Brain pericyte (primary cell): ENCODE measurements around the gene TBPL2.
"Not testable (repeated sequence)": the region's sequence is repeated elsewhere in the genome, so short reads cannot be mapped to it uniquely, and the experiment has no call there.

Source experiments
- DNase-seq: peaks from one replicate; pipeline ENCODE4 v3.0.0-alpha.2; 2012; ENCODE audit warnings: low read depth, low spot score

The TBPL2 gene

DNA sequence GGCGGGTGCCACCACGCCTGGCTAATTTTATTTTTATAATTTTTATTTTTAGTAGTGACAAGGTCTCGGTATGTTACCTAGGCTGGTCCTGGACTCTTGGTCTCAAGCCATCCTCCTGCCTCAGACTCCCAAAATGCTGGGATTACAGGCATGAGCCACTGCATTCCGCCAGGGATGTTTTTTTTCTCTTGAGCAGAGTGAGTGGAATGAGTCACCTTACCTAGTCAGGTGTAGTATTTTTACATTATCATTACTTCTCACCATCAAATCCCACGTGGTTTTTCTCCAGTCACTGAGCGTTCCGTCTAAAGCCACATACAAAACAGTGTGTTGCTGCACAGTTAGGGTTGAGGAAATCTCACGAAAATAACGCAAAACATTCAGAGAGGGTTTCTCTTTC, 870 bp upstream of the TBPL2 start:
- DNase-seq = no peak

DNA sequence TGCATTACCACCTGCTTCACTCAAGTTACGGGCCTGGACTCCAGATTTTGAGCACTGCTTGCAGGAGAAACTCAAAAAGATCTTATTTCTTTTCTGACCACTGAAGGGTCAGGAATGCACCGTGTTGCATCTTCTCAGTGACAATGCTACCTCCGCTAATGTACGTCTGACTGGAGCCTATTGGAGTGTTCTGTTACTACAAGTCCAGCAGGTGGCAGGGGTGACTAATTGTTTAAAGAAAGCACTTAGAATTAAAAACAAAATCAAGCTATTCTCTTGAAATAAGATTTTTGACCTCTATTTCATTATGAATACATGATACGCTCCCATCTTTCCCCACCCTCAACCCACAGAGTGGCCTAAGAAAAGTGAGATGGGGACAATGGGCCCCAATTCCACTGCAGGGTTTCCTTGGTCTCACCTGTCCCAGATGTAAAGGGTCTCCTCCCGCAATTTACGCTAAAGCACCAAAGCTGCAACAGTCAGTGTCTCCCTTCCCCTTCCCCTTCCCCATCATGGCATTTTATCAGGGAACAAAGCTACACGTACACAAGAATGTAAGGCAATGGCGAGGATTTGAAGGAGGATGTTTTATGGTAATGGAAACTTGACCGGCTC, 2.2 kb downstream of the TBPL2 start:
- no peak for DNase-seq

GRCh38 chr14:55436931-55437330, 3.5 kb downstream of the TBPL2 start:
- DNase-seq = no peak

DNA sequence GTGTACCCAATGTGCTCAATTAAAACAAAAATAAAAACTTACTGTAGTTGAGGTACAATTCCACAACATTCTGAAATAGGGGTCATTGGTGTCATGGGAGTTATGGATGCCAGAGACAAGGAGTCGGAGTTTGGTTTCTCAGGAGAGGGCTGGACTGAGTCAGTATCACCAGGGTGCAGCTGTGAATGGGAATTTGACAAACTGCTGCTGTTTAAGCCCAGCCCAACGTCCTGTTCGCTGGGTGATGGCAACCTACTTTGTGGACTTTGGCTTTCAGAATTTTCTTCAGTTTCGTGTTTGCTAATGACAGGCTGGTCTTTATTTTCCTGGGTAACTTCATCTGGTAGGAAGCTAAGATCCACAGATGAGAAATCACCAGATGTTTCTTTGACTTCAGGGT, 3.9 kb downstream of the TBPL2 start:
- no peak for DNase-seq

DNA sequence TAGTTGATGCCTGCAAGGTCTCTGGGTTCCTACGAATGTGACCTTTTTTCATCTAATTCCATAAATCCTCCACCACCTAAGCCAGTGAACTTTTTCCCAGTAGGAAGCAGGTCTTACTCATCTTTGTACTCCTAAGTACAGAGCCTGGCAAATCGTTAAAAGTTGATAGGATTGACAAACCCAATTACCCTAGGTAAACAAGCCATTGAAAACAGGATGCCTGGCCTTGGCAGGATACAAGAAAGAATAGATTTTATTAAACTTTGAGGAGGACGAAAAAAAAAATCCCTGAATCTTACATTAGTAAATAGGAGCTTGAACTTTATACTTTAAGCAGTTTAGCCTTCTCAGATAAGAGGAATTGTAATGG, 5.6 kb downstream of the TBPL2 start:
- DNase-seq = no peak

DNA sequence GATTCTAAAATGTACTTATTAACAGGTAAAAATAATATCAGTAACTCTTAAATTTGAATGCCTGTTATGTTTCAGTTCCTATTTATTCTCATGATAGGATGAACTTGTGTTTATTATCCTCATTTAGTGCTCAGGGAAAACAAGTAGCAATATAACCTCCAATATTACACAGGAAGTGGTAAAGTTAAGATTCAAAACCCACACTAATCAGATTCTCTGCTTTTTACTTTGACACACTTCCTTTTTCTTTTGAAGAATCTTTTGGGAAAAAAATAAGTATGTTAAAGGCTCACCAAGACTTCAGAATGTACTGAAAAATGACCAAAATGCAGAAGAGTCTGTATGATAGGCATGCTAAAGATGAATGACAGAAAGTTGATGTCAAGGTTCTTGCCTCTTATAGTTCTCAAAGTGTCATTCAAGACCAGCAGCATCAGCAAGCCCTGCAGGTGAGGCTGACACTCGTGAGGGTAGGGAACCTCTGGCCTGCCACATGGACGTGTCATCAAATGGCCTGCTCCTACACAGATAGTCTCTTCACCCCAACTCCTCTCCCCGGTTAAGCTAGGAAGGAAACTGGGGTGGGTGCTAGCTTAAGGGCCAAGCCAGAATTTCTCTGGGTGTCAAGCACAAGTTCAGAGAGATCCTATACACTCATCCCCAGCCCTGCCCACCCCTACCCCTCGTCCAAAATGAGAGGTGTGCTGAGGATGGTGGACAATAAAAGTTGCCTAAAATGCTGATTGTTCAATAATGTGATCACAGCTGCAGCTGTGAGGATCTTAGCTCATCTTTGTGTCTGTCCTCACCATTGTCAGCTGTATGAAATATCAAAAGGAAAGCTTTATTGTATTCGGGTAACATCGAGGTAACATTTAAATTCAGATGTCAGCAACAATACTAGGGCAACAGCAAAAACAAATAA, 6.3 kb downstream of the TBPL2 start:
- DNase-seq = no peak

DNA sequence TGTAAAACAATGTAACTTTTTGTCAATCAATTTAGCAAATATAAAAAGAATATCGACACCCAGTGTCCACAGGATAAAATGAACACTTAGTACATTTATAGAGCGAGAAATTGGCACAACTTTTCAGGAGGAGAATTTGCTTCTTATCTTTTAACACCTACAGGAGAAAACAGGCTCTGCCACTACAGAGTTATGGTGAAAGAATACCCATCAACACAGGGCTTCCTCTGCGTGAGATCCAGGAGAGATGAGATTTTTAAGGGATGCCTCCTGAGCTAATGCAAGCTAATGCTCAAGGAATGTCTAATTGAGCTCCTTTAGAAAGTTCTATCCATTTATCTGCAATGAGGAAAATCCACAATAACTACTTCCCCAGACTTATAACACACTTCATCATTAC, 7.8 kb downstream of the TBPL2 start:
- no peak for DNase-seq

DNA sequence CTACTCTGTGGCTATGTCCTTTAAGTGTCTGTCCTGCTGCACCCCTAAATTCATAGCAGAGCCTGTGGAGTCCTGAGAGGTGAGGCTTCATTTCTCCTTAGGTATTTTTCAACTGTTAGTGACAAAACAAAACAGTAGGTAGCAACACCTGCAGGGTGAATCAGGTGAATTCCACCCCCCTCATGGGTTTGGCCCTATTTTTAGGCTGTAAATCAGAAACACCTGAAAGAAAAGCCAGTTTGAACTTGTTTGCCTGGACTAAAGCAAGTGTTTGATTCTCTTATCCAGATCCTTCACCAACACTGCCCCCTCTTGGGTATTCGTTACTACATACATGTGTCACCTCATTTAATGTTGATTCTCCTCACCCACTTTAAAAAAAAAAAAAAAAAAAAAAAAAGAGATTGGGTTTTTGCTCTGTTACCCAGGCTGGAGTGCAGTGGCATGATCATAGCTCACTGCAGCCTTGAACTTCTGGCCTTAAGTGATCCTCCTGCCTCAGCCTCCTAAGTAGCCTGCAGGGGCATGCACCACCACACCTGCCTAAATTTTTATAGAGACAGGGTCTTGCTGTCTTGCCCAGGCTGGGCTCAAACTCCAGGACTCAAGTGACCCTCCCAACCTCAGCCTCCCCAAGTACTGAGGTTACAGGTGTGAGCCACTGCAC, 10.3 kb downstream of the TBPL2 start:
- DNase-seq = no peak

DNA sequence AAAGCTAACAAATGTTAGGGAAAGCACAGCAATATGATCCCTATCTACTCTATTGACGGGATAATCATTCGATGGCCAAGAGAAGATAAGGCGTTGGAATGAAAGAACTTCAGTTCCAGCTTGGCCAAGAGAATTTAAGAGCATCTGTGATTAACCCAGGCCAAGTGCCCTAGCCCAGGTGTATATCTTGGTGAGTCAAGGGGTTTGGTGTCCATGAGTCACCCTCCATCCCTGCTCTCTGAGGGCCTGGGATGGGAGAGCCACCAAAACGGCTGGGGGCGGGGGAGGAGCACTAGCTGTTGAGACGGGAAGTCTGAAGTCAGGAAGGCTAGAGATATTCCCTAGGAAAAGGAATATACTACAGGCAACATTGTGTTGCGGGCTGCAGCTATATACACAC, 13.0 kb downstream of the TBPL2 start:
- DNase-seq = no peak

DNA sequence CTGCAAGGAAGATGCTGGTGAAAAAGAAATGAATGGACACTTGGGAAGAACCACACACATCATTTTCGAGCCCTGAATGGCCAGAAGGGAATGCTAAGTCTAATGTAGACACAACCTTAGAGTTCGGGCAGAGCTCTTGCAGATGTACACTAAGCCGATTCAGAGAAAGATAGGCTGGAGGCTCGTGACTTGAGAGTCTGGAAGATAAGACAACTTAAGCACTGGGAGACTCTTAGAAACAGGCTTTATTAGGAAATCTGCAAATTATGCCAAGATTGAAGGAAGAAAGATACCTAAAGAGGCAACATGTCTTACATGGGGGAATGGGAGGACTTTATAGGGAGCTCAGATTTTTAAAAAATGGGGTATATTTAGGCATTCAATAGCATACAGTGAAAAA, 13.5 kb downstream of the TBPL2 start:
- DNase-seq = no peak

GRCh38 chr14:55425091-55425490, 15.3 kb downstream of the TBPL2 start:
- DNase-seq = no peak

- no peak for DNase-seq
Observed at GRCh38 chr14:55423969-55424368, 16.4 kb downstream of the TBPL2 start.

- DNase-seq = not testable (repeated sequence)
Observed at GRCh38 chr14:55422338-55422737, 18.1 kb downstream of the TBPL2 start.

GRCh38 chr14:55419663-55420062, 20.8 kb downstream of the TBPL2 start:
- no peak for DNase-seq

GRCh38 chr14:55418411-55418810, 22.0 kb downstream of the TBPL2 start:
- DNase-seq = no peak

GRCh38 chr14:55417955-55418354, 22.5 kb downstream of the TBPL2 start:
- DNase-seq = no peak

DNA sequence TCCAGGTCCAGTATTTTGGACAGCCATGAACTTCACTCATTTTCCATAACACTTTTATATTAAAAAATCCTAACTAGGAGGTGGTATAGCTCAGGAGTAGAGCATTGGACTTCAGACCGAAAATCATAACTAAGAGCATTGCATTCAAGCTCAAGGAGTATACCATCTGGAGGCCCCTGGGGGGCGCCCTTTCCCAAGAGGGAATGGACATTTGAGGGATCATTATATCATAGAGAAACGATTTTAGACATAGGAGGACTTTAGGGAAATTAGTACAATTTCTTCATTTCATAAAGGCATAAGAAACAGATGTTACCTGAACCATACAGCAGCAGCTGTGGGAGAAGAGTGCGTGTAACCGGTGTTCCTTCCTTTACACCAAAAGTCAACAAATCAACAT, 23.6 kb downstream of the TBPL2 start:
- no peak for DNase-seq

GRCh38 chr14:55414551-55414950, 25.9 kb downstream of the TBPL2 start:
- no peak for DNase-seq

- DNase-seq = no peak
Observed at GRCh38 chr14:55412676-55413075, 27.7 kb downstream of the TBPL2 start.

GRCh38 chr14:55411426-55412389, 28.7 kb downstream of the TBPL2 start, which contains the start of gene ATG14:
TSS of gene ATG14 (minus strand) at chr14:55411830. CDS start at chr14:55411822, 8 bp downstream.
- DNase-seq = no peak

DNA sequence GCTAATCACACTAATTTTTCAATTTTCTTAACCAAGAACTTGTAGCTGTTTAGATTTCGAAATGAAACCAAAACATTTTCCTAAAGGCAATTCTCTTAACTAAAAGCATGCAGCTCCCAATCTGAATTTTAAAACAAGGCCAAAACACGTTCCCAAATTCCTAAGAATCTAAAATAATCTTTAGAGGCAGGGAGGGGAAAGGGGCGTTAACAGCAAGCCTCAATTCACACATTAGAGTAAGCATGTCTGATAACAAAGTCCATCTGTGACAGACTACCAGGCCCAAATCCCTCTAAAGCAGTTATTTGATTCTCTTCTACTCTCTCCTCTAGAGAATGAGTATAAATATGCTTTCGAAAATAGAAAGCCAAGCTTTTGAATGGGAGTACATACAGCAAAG, 29.5 kb downstream of the TBPL2 start:
- DNase-seq = no peak
